NCI-H1694 (cell line): ENCODE measurements around the gene KLF11.
A peak's percentile ranks its signal among the peaks of the same experiment; 100 is the strongest.

Experiments used
- DNase-seq: peaks from one replicate; lab custom pipeline; 2025; lab: John Stamatoyannopoulos, UW

KLF11 gene

DNA sequence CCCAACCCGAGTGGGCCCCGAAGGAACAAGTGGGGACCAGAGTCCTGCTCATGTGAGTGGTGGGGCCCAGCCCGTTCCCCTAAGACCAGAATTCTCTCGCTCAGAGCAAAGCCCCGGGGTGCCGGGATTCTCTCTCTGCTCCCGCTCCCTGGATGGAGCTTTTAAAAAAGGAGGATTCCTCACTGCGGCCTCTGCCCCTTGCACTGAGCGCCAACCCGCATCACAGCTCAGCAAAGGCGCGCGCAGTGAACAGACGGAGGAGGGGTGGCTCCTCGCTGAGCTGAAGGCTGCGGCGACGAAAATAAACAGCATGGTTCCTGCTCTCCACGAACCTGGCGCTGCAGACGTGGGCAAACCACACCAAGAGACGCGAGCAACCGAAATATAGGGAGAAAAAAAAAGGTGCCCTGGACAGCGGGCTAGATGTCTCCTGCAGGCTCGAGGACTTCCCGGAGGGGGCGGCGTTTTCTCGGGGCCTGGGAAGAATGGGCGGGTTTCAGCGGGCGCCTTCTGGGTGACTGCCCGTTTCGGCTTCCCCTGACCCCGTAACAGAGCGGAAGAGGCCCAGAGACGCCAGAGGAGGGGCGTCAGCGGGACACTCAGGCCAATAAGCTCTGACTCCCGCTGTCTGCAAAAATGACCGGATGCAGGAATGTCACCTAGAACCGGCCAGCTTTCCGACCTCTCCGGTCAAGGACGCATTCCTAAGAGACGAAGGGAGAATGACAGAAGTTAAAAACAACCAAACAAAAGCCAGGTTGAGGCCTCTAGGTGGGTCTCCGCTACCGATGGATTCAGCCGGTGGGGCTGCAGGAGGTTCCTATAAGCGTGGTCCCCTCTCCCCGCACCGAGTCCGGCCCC lies 819 bp upstream of the KLF11 start:
- DNase-seq = no peak

DNA sequence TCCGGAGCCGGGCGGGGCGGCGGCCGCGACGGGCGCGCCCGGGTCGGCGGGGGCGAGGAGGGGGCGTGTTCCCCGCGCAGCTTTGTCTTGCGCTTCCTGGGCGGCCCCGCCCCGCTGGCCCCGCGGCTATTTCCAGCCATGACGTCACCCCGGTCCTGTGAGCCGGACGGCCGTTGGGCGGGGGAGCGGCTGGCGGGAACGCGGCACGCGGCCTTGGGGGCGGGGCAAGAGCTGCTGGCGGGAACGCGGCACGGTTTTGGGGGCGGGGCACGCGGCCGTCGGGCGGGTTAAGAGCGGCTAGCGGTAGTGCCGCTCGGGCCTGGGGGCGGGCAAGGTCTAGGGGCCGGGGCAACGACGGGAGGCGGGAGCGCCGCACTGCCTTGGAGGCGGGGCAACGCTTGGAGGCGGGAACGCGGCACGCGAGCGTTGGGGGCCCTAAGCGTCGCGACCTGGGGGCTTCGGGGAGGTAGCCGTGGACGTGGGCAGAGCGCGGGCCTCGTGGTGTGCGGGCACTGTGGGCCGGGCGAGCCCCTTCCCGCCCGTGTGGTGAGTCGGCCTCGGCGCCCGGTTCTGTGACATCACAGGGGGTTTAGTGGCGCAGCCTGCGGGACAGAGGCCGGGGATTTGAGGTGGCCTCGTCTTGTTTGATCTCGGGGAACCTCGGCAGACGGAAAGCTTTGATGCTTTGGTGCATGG lies 704 bp downstream of the KLF11 start:
- peak; percentile 51 for DNase-seq

DNA sequence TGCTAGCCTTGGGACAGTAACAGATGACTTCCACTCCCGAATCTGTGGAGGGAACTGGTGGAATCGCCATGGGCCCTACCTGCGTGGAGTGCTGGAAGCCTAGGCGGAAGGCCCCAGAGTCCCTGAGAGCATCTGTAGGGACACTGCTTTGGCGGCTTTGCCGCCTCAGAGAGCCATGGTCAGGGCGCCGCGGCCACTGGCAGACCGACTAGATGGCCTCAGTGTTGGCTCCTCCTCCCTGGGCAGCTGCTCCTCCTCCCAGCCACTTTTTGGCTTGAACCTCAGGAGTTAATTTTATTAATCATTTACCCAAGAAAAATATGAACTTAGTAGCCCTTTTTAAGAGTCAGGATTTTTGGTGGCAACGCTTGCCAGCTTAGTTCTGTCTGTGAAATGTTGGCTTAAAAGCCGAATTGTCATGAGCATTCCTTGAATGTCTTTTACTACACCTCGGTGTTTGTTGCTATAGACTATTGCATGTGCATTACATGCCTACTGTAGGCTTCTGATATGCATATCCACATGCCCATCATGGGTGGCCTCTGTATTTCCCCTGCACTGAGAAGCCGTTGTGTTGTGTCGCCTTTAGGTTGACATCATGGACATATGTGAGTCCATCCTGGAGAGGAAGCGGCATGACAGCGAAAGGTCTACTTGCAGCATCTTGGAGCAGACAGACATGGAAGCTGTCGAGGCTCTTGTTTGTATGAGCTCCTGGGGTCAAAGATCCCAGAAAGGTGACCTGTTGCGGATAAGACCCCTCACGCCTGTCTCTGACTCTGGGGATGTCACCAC lies 2.4 kb downstream of the KLF11 start:
- DNase-seq = no peak

DNA sequence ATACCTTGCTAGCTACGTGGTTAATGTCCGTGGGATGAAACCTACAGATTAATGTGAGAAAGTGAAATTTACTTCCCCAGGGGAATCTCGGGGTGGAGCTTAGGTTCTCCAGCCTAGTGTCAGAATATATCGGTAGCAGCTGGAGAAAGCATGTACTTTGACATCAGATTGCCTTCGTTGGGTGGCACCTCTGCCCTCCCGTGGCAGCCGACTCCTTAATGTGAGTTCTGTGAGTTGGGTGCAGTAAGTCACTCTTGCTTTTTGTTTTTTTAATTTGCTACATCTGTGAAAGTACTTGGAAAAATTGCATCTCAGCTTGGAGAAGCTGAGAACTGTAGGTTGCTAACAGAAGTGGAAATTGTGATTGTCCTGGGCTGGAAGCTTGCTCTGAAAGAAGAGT lies 3.6 kb downstream of the KLF11 start:
- no peak for DNase-seq

DNA sequence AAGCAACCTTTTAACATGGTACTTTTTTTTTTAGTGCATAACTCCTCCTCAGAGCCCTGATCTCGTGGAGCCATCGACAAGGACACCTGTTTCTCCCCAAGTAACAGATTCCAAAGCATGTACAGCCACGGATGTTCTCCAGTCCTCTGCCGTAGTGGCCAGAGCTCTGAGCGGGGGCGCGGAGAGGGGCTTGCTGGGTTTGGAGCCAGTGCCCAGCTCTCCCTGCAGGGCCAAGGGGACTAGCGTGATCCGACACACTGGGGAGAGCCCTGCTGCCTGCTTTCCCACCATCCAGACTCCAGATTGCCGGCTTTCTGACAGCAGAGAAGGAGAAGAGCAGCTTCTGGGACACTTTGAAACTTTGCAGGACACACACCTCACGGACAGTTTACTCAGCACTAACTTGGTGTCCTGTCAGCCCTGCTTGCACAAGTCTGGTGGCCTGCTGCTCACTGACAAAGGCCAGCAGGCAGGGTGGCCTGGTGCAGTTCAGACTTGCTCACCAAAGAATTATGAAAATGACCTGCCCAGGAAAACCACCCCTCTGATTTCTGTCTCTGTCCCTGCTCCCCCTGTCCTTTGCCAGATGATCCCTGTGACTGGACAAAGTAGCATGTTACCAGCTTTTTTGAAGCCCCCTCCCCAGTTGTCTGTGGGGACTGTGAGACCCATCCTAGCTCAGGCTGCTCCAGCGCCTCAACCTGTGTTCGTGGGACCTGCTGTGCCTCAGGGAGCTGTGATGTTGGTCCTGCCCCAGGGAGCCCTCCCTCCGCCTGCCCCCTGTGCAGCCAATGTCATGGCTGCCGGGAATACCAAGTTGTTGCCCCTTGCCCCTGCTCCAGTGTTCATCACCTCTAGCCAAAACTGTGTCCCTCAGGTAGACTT lies 4.5 kb downstream of the KLF11 start:
- DNase-seq = no peak

DNA sequence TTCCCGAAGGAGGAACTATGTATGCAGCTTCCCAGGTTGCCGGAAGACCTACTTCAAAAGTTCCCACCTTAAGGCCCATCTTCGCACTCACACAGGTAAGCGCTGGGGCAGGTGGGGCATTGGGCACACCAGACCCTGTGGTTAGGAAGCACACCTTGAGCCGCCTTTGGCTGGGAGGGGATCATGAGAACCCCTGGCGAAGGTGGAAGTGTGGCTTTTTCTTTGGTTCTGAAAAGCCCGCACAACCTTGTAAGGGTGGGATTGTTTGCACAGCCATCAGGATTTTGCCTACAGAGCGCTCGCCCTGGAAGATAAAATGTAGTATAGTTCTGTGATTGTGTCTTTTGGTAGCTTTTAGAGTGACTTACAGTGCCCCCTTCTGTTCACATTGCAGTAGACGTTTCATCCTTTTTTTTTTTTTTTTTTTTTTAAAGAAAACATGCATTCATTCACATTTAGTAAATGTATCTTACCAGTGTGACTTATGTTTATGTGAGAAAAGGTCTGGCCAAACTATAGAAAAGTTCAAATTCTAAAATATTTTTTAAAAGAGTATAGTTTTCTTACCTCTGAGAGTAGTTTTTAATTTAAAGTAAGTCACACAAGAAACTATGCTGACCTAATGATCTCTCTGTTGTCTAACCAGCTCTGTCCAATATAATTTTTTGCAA lies 5.3 kb downstream of the KLF11 start:
- peak; percentile 81 for DNase-seq

DNA sequence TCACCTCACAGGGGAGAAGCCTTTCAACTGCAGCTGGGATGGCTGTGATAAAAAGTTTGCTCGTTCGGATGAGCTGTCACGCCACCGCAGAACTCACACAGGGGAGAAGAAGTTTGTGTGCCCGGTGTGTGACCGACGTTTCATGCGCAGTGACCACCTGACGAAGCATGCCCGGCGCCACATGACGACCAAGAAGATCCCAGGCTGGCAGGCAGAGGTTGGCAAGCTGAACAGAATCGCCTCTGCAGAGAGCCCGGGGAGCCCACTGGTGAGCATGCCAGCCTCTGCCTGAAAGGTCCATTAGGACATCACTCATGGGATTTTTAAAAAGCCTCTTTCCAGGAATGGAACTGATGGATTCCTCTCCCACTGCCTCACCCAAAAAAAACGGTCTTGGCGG lies 8.9 kb downstream of the KLF11 start:
- no peak for DNase-seq

DNA sequence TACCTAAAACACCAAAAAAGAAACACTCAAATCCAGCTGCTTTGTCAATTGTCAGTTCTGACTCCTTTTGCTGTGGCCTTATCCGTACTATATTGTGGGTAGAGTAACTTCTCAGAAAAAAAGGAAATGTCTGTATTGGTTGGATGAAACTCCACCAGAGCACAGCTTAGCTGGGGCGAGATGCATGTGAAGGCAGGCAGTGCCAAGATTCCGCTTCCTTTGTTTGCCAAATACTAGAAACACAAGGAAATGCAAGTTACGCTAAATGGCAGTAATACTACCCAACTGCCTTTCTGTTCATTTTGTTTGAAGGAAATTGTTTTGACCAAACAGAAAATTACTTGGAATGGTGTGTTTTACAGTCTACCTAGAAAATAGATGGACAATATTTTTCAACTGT lies 10.0 kb downstream of the KLF11 start:
- DNase-seq = no peak

DNA sequence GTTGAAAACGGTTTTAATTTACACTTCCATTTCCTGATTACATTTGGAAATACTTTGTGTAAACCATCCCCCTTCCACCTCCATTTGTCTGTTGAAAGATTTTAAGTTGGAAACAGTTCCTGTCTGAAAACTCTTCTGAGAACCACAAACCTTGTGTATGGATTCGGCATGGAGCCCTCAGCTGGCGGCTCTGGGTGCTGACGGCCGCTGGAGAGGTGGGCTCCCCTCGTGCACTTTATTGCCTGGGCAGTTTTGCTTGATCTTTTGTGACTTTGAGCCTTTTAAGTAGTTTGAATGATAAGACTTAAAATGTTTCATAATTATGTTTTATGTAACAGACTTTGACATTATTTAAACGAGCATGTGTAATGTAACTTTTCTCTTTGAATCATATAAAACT lies 11.1 kb downstream of the KLF11 start:
- DNase-seq = no peak

DNA sequence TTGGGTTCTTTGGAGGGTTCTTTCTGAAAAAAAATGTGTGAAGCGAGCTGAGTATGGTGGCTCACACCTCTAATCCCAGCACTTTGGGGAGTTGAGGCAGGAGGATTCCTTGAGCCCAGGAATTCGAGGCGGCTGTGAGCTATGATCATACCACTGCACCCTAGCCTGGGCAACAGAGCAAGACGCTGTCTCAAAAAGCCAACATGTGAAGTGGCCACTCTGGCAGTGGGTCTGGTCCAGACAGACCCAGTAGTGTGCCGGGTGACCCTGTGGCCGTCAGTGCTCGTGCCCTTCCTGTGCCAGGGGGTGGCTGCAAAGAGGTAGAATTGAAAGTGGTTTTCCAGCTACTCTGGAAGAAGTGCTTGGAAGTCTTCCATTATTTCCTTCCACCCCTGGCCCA lies 11.6 kb downstream of the KLF11 start:
- no peak for DNase-seq

DNA sequence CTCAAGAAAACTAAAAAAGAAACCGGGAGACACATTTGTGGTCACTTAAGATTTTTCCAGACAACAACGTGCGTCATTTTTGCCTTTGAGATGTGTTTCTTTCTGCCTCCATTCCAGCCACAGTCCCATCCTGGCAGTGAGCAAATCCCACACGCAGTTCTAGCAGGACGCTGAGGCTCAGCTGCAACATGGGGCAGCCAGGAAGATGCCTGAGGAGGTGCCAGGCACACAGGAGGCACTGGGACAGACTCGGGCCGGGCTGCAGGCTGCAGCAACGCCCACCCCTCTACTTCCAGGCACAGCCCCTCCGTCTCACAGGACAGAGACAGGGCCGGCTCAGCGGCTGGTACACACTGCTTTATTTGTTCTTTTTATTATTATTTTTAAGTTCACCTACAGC lies 13.1 kb downstream of the KLF11 start:
- DNase-seq = no peak

DNA sequence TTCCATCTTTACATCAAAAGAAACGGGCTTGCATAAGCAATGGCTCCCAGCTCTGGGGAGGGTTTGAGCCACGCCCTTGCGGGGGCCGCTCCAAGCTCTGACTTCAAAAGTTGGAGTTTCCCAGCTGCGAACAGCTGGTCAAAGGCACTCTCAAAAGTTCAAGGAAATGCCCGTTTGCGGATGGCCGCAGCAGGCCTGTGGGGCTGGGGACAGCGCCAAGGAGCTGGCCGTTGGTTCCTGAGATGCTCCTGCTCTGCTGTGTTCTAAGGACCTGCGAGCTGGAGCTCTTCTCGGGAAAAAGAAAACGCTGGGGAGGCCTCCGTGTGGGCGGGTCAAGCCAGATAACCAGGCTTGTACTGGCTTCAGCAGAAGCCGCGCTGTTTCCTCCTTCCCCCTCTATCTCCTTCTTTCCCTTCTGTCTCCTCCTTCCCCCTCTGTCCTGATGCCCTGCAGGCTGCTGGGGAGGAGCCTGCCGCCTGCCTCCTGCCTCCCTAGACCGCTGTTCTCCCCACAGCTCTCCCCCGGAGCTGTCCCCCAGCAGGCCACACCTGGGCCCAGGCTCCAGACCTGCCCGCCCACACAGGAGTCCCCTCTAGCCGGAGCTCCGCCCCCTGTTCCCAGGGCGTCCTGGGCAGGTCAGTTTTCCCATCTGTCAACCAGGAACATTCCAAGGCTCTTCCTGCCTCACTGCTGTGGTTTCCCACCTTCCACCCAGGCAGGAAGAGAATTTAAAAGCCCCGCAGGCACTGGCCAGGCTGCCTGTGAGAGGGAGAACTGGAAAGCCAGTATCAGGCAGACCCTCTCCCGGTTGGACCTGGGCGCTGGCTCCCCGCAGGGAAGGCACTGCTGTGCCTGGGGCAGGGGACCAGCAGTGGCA lies 14.1 kb downstream of the KLF11 start:
- DNase-seq = no peak

DNA sequence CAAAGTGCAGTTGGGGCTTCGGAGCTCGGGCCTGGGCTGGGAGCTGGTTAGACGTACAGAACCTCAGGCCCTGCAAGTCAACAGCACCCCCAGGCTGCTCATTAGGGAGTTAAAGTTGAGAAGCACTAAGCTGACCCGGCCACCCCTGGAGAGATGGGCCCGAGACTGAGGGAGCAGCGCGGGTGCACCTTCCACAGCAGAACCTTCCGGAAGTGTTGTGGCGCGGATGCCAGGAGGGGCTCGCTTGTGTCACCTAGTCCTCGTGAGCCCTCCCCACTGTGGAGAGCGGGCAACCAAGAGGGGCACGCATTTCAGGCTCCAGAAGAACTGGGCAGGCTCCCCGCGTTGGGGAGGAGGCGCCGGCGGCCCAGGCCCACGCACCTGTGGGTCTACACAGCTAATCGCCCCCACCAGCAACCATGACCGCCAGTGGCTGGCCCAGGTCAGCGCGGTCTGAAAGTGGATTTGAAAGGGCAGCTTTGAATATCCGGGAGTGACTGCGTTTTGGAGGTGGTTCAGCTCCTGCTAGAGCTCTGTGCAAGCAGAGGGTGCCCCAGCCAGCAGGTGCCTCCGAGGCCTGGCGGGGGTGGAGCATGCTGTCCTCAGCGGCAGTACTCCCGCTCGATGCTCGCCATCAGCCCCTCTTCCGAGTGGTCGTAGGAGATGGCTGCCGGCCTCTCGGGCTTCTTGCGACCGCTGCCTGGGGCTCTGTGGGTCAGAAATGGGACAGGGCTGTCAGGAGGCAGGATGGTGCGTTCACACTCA lies 15.1 kb downstream of the KLF11 start:
- no peak for DNase-seq

DNA sequence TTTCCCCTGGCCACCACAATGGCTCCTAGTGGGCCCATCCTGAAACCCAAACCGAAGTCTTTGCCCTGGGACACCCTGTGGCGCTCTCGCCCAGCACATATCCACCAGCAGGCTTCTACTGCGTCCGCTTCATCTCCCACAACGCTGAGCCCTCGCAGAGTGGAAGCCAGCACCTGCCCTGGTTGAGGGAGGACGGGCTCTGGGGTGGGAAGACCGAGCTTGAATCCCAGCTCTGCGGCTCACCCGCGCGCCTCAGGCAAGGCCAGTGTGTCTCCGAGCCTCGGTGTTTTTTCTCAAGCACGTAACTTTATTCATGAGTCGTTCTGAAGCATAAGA lies 15.6 kb downstream of the KLF11 start:
- DNase-seq = no peak

DNA sequence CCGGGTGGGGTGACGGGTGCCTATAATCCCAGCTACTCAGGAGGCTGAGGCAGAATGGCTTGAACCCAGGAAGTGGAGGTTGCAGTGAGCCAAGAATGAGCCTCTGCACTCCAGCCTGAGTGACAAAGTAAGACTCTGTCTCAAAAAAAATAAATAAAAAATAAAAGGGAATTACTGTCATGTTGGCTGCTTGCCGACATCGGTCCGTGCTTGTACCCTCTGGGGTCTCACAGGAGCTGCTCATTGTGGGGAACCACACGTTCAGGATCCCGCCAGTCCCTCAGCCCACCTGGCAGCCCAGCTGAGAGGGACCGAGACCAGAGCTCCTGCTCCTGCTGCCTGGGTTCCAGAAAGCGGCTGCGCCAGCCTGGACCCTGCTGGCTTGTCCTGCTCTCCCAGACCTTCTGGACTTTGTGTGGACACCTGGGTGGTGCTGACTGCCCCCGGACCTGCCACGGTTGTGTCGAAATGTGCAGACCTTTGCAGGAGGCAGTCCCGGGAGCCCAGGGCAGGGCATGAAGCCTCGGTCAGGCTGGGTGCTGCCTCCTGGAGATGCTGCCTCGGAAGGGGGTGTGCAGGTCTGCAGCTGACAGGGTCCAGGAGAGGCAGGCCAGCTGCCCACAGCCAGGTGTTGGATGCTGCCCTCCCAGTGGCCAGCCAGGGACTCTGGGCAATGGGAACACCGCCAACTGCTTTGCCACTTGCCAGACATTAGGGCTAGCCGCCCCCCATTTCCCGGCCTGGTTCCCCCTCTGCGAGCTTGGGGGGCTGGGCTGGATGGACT lies 16.4 kb downstream of the KLF11 start:
- no peak for DNase-seq

DNA sequence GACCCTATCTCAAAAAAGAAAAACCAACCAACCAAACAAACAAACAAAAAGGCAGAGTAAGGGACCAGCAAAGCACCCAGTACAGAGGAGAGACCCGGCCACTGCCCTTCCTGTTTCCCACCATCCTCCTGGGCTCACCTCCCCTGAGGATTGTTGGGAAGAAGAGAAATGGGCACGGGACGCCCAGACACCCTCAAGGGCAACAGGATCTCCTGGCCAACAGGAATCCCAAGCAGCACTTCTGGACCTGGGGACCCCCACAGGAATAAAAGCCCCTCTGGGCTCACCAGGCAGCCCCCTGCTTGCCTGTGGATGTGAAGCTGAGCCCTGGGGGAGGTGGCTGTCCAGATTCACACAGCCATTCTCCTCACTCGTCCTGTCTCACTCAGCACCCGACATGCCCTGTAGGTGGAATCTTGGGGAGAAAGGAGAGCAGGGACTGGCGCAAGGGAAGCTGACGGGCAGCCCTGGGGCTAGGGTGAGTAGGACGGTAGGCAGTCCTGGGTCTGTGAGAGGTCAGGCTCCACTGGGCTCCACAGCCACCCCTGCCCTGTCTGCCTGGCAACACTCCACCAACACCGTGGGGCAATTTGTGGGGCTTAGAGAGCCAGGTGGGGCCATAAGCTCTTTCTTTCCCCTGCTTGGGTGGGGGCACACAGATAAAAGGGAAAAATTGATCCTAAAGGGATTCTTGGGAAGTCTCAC lies 18.0 kb downstream of the KLF11 start:
- no peak for DNase-seq

DNA sequence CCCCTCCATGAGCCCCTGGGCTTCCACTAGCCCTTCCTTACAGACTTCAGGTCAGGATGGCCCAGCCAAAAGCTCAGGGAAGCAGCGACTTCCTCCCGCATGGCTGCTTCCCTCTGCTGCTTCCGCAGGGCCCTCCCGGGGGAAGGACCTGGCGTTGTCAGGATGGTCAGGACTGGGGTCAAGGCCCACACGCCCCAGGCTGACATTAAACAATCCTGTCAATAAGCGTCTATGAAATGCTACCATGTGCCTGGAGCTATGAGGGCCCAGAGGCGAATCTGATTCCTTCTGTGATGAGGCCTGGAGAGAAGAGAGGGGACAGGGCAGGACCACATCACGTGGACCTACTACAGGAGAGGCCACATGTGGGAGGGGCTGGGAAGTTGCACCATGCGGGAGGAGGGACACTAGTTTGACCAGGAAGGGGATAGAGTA lies 19.6 kb downstream of the KLF11 start:
- no peak for DNase-seq

DNA sequence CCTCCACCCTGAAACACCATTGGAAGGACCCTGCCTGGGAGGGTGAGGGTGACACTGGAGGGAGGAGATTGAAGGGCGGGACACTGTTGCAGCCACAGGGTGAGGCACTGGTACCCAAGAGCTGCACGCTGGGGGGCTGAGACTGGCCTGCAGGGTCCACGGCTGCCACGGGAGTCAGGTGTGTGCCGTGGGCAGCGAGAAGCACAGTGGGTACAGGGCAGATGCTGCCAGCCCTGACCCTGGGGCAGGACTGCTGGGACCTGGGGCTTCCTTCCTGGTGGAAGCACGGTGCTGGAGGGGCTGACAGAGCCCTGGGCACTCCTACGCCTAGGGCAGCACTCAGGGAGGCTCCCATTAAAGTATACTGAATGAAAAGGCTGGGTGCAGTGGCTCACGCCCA lies 20.2 kb downstream of the KLF11 start:
- DNase-seq = no peak
